Eye (tissue), 1 donor: Measurements from ENCODE around the gene FAM43A.

Experiments used
- DNase-seq: peaks from one replicate; pipeline ENCODE4 v3.0.0-alpha.2; 2015

FAM43A gene

GRCh38 chr3:194713299-194714136, 27.8 kb downstream of the FAM43A start:
- DNase-seq = no peak

- DNase-seq = no peak
Measured at GRCh38 chr3:194714137-194714455, 28.4 kb downstream of the FAM43A start.

GRCh38 chr3:194714564-194714963, 28.9 kb downstream of the FAM43A start:
- DNase-seq = no peak

GRCh38 chr3:194715022-194715800, 29.5 kb downstream of the FAM43A start:
- no peak for DNase-seq

GRCh38 chr3:194718079-194718478, 32.4 kb downstream of the FAM43A start:
- DNase-seq = peak; percentile 41

GRCh38 chr3:194720048-194720447, 34.4 kb downstream of the FAM43A start:
- DNase-seq = no peak

GRCh38 chr3:194723846-194724618, 38.3 kb downstream of the FAM43A start:
- DNase-seq = no peak

GRCh38 chr3:194725346-194725745, 39.7 kb downstream of the FAM43A start:
- no peak for DNase-seq

- DNase-seq = no peak
Measured at GRCh38 chr3:194727435-194728128, 41.9 kb downstream of the FAM43A start.

GRCh38 chr3:194728986-194729385, 43.3 kb downstream of the FAM43A start:
- no peak for DNase-seq

GRCh38 chr3:194730365-194730764, 44.7 kb downstream of the FAM43A start:
- peak; percentile 60 for DNase-seq

- DNase-seq = peak; percentile 79
Measured at GRCh38 chr3:194731506-194732073, 45.9 kb downstream of the FAM43A start.

- DNase-seq = no peak
Measured at GRCh38 chr3:194732617-194733016, 46.9 kb downstream of the FAM43A start.

- no peak for DNase-seq
Measured at GRCh38 chr3:194736277-194736895, 50.7 kb downstream of the FAM43A start.

- no peak for DNase-seq
Measured at GRCh38 chr3:194736896-194737600, 51.4 kb downstream of the FAM43A start.
